Skeletal muscle tissue (tissue), 4 donors: Measurements from ENCODE around the gene ZBED4. TPM values are rescaled to one million over a fixed set of nuclear protein-coding genes. Genes with fewer than 3 reads are reported as not detected.

Experiments used
- H3K27ac ChIP-seq: one replicate; pipeline ENCODE4 v1.7.0; 2013; ENCODE audit warnings: mild to moderate bottlenecking, low read depth, low read length, inconsistent platforms
- H3K27me3 ChIP-seq, 3 donors: one replicate each; pipeline ENCODE4 v1.7.0; 2013; ENCODE audit warnings: low read length in 3 of 3; ENCODE audit not compliant: control insufficient read depth in 3 of 3, insufficient read depth in 3 of 3
- H3K36me3 ChIP-seq, 3 donors: one replicate each; pipeline ENCODE4 v1.7.0; 2013; ENCODE audit warnings: low read length in 3 of 3; ENCODE audit not compliant: control insufficient read depth in 3 of 3, insufficient read depth in 3 of 3
- H3K4me1 ChIP-seq, 3 donors: one replicate each; pipeline ENCODE4 v1.7.0; 2013; ENCODE audit warnings: low read length in 3 of 3, mild to moderate bottlenecking in 3 of 3; ENCODE audit not compliant: control insufficient read depth in 3 of 3, insufficient read depth in 3 of 3
- H3K4me3 ChIP-seq, 3 donors: one replicate each; pipeline ENCODE4 v1.7.0; 2013; ENCODE audit warnings: low read length in 3 of 3
- H3K9ac ChIP-seq, 3 donors: one replicate each; pipeline ENCODE4 v1.7.0; 2013; ENCODE audit warnings: low read length in 3 of 3, mild to moderate bottlenecking in 3 of 3, moderate library complexity in 2 of 3, low read depth in 1 of 3
- H3K9me3 ChIP-seq, 3 donors: one replicate each; pipeline ENCODE4 v1.7.0; 2013; ENCODE audit warnings: low read length in 3 of 3; ENCODE audit not compliant: control insufficient read depth in 3 of 3
- total RNA-seq: library from RNA; depleted of rRNA; stranded (reverse); fragments of >200 nt; gene quantifications from one replicate; pipeline ENCODE4 v1.2.3, GENCODE V29; 2014
- donor health status: Osteomylitis.

The ZBED4 gene
- total RNA-seq, 1 donor from 2014 or later, result 8.4 TPM

DNA sequence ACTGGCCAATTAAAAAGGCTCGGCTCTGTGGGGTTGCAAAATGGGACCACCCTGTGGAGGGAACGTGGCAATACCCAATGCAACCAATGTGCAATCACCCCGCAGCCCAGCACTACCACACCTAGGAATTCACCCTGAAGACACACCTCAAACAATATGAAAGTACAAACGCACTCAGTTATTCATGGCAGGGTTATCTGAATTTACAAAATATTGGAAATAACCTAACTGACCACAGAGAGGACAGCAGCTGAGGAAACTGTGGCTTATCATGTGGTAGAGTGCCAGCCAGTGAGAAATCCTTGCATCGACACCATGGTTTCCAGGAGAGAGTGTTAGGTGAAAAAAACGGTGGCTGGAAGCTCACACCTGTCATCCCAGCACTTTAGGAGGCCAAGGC is 45.9 kb downstream of the ZBED4 start:
- peaks cover 0 to 2% (median 0%) of the 10 kb centered on the region in 3 donors for H3K9me3 ChIP-seq
- H3K27ac ChIP-seq, result no peak overlapping the region
- no peak overlapping the region for H3K9ac ChIP-seq
- H3K36me3 ChIP-seq, result peaks cover 34 to 48% (median 44%) of the 10 kb centered on the region in 3 donors
- no peak overlapping the region for H3K4me3 ChIP-seq
- no peaks in the 10 kb centered on the region for H3K4me1 ChIP-seq
- H3K27me3 ChIP-seq, result no peaks in the 10 kb centered on the region

- H3K27me3 ChIP-seq, result no peaks in the 10 kb centered on the region
- H3K4me1 ChIP-seq, result no peaks in the 10 kb centered on the region
- peaks cover 41 to 48% (median 47%) of the 10 kb centered on the region in 3 donors for H3K36me3 ChIP-seq
- H3K9ac ChIP-seq, result no peak overlapping the region
- no peak overlapping the region for H3K27ac ChIP-seq
- H3K4me3 ChIP-seq, result no peak overlapping the region
- H3K9me3 ChIP-seq, result no peaks in the 10 kb centered on the region
Measured at GRCh38 chr22:49900441-49901230, 47.0 kb downstream of the ZBED4 start.

DNA sequence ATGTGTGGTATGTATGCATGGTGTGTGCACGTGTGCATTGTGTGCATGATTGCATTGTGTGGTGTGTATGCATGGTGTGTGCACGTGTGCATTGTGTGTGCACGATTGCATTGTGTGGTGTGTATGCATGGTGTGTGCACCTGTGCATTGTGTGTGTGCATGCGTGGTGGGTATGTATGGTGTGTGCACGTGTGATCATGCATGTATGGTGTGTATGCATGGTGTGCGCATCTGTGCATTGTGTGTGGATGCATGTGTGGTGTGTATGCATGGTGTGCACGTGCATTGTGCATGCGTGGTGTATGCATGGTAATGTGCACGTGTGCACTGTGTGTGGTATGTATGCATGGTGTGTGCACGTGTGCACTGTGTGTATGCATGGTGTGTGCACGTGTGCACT is 47.8 kb downstream of the ZBED4 start:
- Histone ChIP-seq H3K36me3 (peaks cover 43 to 48% (median 47%) of the 10 kb centered on the region in 3 donors), H3K9me3 (no peaks in the 10 kb centered on the region), H3K4me3 (peak overlapping the region in 1 of 3 donors; percentile 3), H3K9ac (no peak overlapping the region), H3K4me1 (no peaks in the 10 kb centered on the region), H3K27ac (no peak overlapping the region), H3K27me3 (no peaks in the 10 kb centered on the region)

DNA sequence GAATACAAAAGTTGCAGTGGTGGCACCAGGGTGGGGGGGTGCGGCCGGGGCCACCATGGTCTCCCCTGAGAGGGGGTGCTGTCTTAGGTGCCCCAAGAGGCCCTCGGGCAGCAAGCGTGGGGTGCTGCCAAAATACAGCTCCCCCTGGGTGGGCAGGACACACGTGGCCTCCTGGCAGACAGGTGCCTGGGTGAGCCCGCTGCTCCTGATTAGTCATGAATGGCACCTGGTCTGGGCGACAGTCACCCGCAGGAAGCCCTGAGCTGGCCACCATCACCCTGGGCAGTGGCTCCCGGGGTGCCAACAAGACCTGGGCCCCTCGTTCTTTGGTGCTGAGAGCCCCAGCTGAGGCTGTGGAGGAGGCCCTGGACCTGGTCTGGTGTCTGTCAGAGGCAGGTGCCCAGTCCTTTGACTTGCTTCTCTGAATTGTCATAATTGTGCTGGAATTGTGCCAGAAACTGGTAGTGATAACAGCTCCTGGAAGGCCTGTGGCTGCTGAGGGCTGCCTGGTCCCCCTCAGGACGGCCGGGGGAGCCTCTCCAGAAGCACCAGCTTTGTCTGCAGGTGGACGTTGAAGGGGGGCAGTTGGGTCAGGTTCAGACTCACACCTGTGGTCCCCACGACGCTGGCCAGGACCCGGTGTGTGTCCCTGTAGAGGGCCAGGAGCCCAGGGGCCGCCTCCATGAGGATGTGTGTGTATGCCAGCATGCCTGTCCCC is 49.8 kb downstream of the ZBED4 start:
- Histone ChIP-seq H3K27ac (no peak overlapping the region), H3K36me3 (peaks cover 53 to 62% (median 60%) of the 10 kb centered on the region in 3 donors), H3K4me3 (no peak overlapping the region), H3K4me1 (no peaks in the 10 kb centered on the region), H3K27me3 (no peaks in the 10 kb centered on the region), H3K9ac (no peak overlapping the region), H3K9me3 (no peaks in the 10 kb centered on the region)

DNA sequence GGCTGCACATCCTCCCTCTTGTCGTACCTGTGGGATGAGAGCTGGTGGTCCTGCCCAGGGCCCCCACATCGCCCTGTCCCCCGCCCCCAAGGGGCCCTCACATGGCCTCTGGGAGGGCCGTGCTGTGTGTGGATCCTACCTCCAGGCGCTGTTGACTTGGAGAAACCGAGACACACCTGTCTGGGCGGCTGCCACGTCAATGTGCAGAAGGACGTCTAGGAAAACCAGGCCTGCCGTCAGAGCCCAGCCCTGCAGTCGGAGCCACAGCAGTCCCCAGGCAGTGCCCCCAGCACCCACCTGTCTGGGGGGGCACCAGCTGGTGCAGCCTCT is 50.4 kb downstream of the ZBED4 start:
- Histone ChIP-seq H3K36me3 (peaks cover 55 to 63% (median 62%) of the 10 kb centered on the region in 3 donors), H3K9me3 (no peaks in the 10 kb centered on the region), H3K9ac (no peak overlapping the region), H3K27ac (no peak overlapping the region), H3K27me3 (no peaks in the 10 kb centered on the region), H3K4me3 (no peak overlapping the region), H3K4me1 (no peaks in the 10 kb centered on the region)

DNA sequence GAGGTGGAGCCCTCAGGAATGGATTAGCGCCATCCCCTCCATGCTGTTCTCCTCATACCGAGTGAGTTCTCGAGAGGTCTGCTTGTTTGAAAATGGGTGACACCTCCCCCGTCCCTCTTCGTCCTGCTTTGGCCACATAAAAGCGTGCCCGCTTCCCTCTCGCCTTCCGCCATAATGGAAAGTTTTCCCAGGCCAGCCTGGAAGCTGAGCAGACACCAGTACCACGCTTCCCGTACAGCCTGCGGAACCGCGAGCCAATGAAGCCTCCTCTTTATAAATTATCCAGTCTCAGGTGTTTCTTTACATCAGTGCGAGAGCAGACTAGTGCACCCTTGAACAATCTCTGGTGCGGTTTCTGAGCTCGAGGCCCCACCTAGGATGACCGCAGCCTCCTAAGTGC is 51.8 kb downstream of the ZBED4 start:
- H3K9ac ChIP-seq, result no peak overlapping the region
- no peak overlapping the region for H3K27ac ChIP-seq
- H3K9me3 ChIP-seq, result no peaks in the 10 kb centered on the region
- H3K36me3 ChIP-seq, result peaks cover 56 to 58% (median 58%) of the 10 kb centered on the region in 3 donors
- no peaks in the 10 kb centered on the region for H3K4me1 ChIP-seq
- H3K4me3 ChIP-seq, result no peak overlapping the region
- no peaks in the 10 kb centered on the region for H3K27me3 ChIP-seq

GRCh38 chr22:49906071-49906798 is 52.6 kb downstream of the ZBED4 start:
- no peaks in the 10 kb centered on the region for H3K9me3 ChIP-seq
- no peak overlapping the region for H3K27ac ChIP-seq
- H3K4me1 ChIP-seq, result no peaks in the 10 kb centered on the region
- H3K4me3 ChIP-seq, result no peak overlapping the region
- H3K9ac ChIP-seq, result no peak overlapping the region
- peaks cover 52 to 57% (median 57%) of the 10 kb centered on the region in 3 donors for H3K36me3 ChIP-seq
- H3K27me3 ChIP-seq, result no peaks in the 10 kb centered on the region

GRCh38 chr22:49906799-49907290 is 53.2 kb downstream of the ZBED4 start:
- no peak overlapping the region for H3K9ac ChIP-seq

GRCh38 chr22:49907807-49908206 is 54.2 kb downstream of the ZBED4 start:
- Histone ChIP-seq H3K4me3 (no peak overlapping the region), H3K36me3 (peaks cover 42 to 54% (median 48%) of the 10 kb centered on the region in 3 donors), H3K27ac (no peak overlapping the region)

More at GRCh38 chr22:49906799-49907290, 53.2 kb downstream of the ZBED4 start:
- Histone ChIP-seq H3K9me3 (no peaks in the 10 kb centered on the region), H3K4me3 (no peak overlapping the region), H3K27ac (no peak overlapping the region), H3K4me1 (no peaks in the 10 kb centered on the region), H3K36me3 (peaks cover 46 to 52% (median 51%) of the 10 kb centered on the region in 3 donors), H3K27me3 (no peaks in the 10 kb centered on the region)

More at GRCh38 chr22:49907807-49908206, 54.2 kb downstream of the ZBED4 start:
- Histone ChIP-seq H3K4me1 (no peaks in the 10 kb centered on the region), H3K9ac (no peak overlapping the region), H3K9me3 (no peaks in the 10 kb centered on the region), H3K27me3 (no peaks in the 10 kb centered on the region)
